T-cell (primary cell): ENCODE measurements around the gene EPHA10. TPM values are rescaled to one million over a fixed set of nuclear protein-coding genes. Genes with fewer than 3 reads are reported as not detected.
A peak's percentile ranks its signal among the peaks of the same experiment; 100 is the strongest.

Experiments
- ATAC-seq, 4 experiments: fragments of 200-7000 bp in 3 of 4; fragments of 150-1000 bp in 1 of 4; cut with Tn5 transposase; replicated peaks in 1 of 4; 1 replicate in 3 of 4; 2 replicates in 1 of 4; pipeline ENCODE4 v1.10.0; 2021; ENCODE audit warnings: moderate library complexity in 3 of 4, mild to moderate bottlenecking in 2 of 4, moderate number of reproducible peaks in 1 of 4
- CTCF ChIA-PET, 2 donors: fragments of 300-600 bp; sonication (Branson Sonifier 250); formaldehyde crosslinking; loops; one replicate each; lab custom pipeline; 2022; ENCODE audit warnings: antibody characterized with exemption in 2 of 2; lab: Charles Lee
- POLR2A ChIA-PET, 2 donors: fragments of 300-600 bp; sonication (Branson Sonifier 250); formaldehyde crosslinking; loops; one replicate each; lab custom pipeline; 2022; ENCODE audit warnings: antibody characterized with exemption in 2 of 2; lab: Charles Lee
- DNase-seq, 35 experiments: peaks; one replicate each; pipeline versions ENCODE4 v3.0.0 to v3.0.0-alpha.2; 2013 to 2023
- H3K27ac ChIP-seq: one replicate; pipeline ENCODE4 v1.5.1; 2013; ENCODE audit warnings: low read length
- H3K27me3 ChIP-seq, 2 experiments: replicated peaks in 1 of 2; 1 replicate in 1 of 2; 2 replicates in 1 of 2; pipeline versions ENCODE4 v1.6.1 to v1.7.0; 2013; ENCODE audit warnings: low read length in 1 of 2, mixed read lengths in 1 of 2; ENCODE audit not compliant: control insufficient read depth in 2 of 2, insufficient read depth in 2 of 2; ENCODE audit errors: extremely low read depth in 1 of 2
- H3K36me3 ChIP-seq, 2 donors: 1 replicate in 1 of 2; 2 replicates in 1 of 2; pipeline versions ENCODE4 v1.6.1 to v1.7.0; 2013; ENCODE audit warnings: low read length in 1 of 2; ENCODE audit not compliant: control insufficient read depth in 2 of 2, insufficient read depth in 1 of 2; ENCODE audit errors: extremely low read depth in 1 of 2
- H3K4me1 ChIP-seq, 2 experiments: 1 replicate in 1 of 2; 2 replicates in 1 of 2; pipeline versions ENCODE4 v1.6.1 to v1.7.0; 2013; ENCODE audit warnings: low read length in 2 of 2, mixed read lengths in 1 of 2; ENCODE audit not compliant: insufficient read depth in 2 of 2, control insufficient read depth in 1 of 2; ENCODE audit errors: extremely low read depth in 1 of 2
- H3K4me3 ChIP-seq, 2 donors: 1 replicate in 1 of 2; 2 replicates in 1 of 2; pipeline versions ENCODE4 v1.5.1 to v1.7.0; 2013; ENCODE audit warnings: mild to moderate bottlenecking in 2 of 2, low read length in 1 of 2, moderate library complexity in 1 of 2; ENCODE audit not compliant: control insufficient read depth in 1 of 2; ENCODE audit errors: extremely low read depth in 1 of 2
- H3K9me3 ChIP-seq: 2 replicates; pipeline ENCODE4 v1.7.0; 2013
- H3K27ac Mint-ChIP-seq, 2 donors: one replicate each; pipeline ENCODE4 v1.8.0; 2020 to 2021; ENCODE audit warnings: mild to moderate bottlenecking in 2 of 2, mixed read lengths in 2 of 2
- H3K27me3 Mint-ChIP-seq, 2 donors: one replicate each; pipeline ENCODE4 v1.8.0; 2021 to 2022; ENCODE audit warnings: mixed read lengths in 2 of 2
- H3K36me3 Mint-ChIP-seq: one replicate; pipeline ENCODE4 v1.8.0; 2021; ENCODE audit warnings: mixed read lengths
- H3K4me1 Mint-ChIP-seq, 3 donors: one replicate each; pipeline ENCODE4 v1.8.0; 2020 to 2022; ENCODE audit warnings: mixed read lengths in 3 of 3, mild to moderate bottlenecking in 1 of 3
- H3K4me3 Mint-ChIP-seq, 3 donors: one replicate each; pipeline ENCODE4 v1.8.0; 2020 to 2022; ENCODE audit warnings: mild to moderate bottlenecking in 3 of 3, mixed read lengths in 3 of 3, moderate library complexity in 3 of 3
- H3K9me3 Mint-ChIP-seq, 3 donors: one replicate each; pipeline ENCODE4 v1.8.0; 2020 to 2022; ENCODE audit warnings: mixed read lengths in 3 of 3
- WGBS: methylation state at CpG from one replicate; pipeline ENCODE4 v1.1.5; 2013; ENCODE audit warnings: missing lambda C conversion rate; ENCODE audit not compliant: insufficient coverage; 5-methylcytosine and 5-hydroxymethylcytosine counted together
- total RNA-seq, 35 experiments: library from RNA in 6 of 35; stranded (reverse) in 6 of 35; fragments of 120-200 nt in 1 of 35; gene quantifications; one replicate each; pipeline versions ENCODE4 v1.2.1 to v1.2.4 and lab custom pipeline; 2013 to 2026

Gene EPHA10
- total RNA-seq, 5 donors from 2014 or later (not counting 1 experiment from before 2014, with no cell fraction given), result 0.35 to 1.4 (median 0.72) TPM; not detected in 2

GRCh38 chr1:37677143-37677439 lies 87.8 kb downstream of the EPHA10 start:
- WGBS, result no CpG with 5 or more reads among the region's 4 CpGs
- CTCF ChIA-PET, result no interaction called here

GRCh38 chr1:37676281-37677142 lies 88.4 kb downstream of the EPHA10 start:
- Mint-ChIP-seq H3K9me3 (no peaks in the 10 kb centered on the region), H3K27me3 (peaks cover 0 to 2% of the 10 kb centered on the region in 2 donors), H3K27ac (no peak overlapping the region), H3K4me1 (peaks cover 25 to 31% (median 29%) of the 10 kb centered on the region in 3 donors), H3K4me3 (no peak overlapping the region), H3K36me3 (peaks cover 5% of the 10 kb centered on the region)
- DNase-seq (no peak), ATAC-seq (no peak)
- WGBS, result 79% methylated on average over 9 of the region's 14 CpGs
- ChIA-PET POLR2A (no interaction called here), CTCF (interaction anchor here in 1 of 2 donors (0.6 kb wide), 1 partner anchor 76 kb away, joined by 5 read pairs; no protein-coding TSS in a partner anchor)
- H3K4me3 ChIP-seq, result no peak overlapping the region
- no peak overlapping the region for H3K27ac ChIP-seq
- peaks cover 0 to 11% of the 10 kb centered on the region in 2 experiments for H3K27me3 ChIP-seq
- H3K9me3 ChIP-seq, result no peaks in the 10 kb centered on the region
- no peaks in the 10 kb centered on the region for H3K36me3 ChIP-seq
- H3K4me1 ChIP-seq, result peaks cover 15 to 24% of the 10 kb centered on the region in 2 experiments

More at GRCh38 chr1:37677143-37677439, 87.8 kb downstream of the EPHA10 start:
- no peaks in the 10 kb centered on the region for H3K27me3 Mint-ChIP-seq
- DNase-seq (no peak), ATAC-seq (no peak)
- no peaks in the 10 kb centered on the region for H3K9me3 ChIP-seq
- H3K9me3 Mint-ChIP-seq, result no peaks in the 10 kb centered on the region
- no peak overlapping the region for H3K4me3 Mint-ChIP-seq
- no peak overlapping the region for H3K27ac ChIP-seq
- H3K36me3 ChIP-seq, result peaks cover 0 to under 1% of the 10 kb centered on the region in 2 donors
- POLR2A ChIA-PET, result no interaction called here
- H3K27me3 ChIP-seq, result peaks cover 0 to 6% of the 10 kb centered on the region in 2 experiments
- peaks cover 5% of the 10 kb centered on the region for H3K36me3 Mint-ChIP-seq
- no peak overlapping the region for H3K27ac Mint-ChIP-seq
- peaks cover 26 to 30% (median 29%) of the 10 kb centered on the region in 3 donors for H3K4me1 Mint-ChIP-seq
- peaks cover 15 to 25% of the 10 kb centered on the region in 2 experiments for H3K4me1 ChIP-seq
- H3K4me3 ChIP-seq, result no peak overlapping the region

GRCh38 chr1:37673920-37674319 lies 91.0 kb downstream of the EPHA10 start:
- peaks cover 0 to 3% of the 10 kb centered on the region in 2 donors for H3K27me3 Mint-ChIP-seq
- DNase-seq, result peak; percentile 25 to 85 (median 65)
- CTCF ChIA-PET, result interaction anchor here in 1 of 2 donors (0.7 to 1.3 kb wide), 2 partner anchors 8 to 120 kb away, joined by 3 read pairs; partner anchors contain the start of gene SNIP1
- ATAC-seq, result peak; percentile 87 to 98 (median 96)
- WGBS, result 0% methylated on average over 6 of the region's 10 CpGs
- H3K36me3 ChIP-seq, result no peaks in the 10 kb centered on the region
- H3K27ac Mint-ChIP-seq, result peak overlapping the region in 1 of 2 donors; percentile 43
- H3K27me3 ChIP-seq, result peaks cover 0 to 22% of the 10 kb centered on the region in 2 experiments
- peaks cover 25 to 31% (median 29%) of the 10 kb centered on the region in 3 donors for H3K4me1 Mint-ChIP-seq
- H3K4me3 ChIP-seq, result peak overlapping the region; percentile 3 to 30
- no peaks in the 10 kb centered on the region for H3K36me3 Mint-ChIP-seq
- no peak overlapping the region for H3K27ac ChIP-seq
- H3K9me3 Mint-ChIP-seq, result no peaks in the 10 kb centered on the region
- peak overlapping the region; percentile 17 to 63 (median 21) for H3K4me3 Mint-ChIP-seq
- peaks cover 15 to 24% of the 10 kb centered on the region in 2 experiments for H3K4me1 ChIP-seq
- POLR2A ChIA-PET, result no interaction called here
- H3K9me3 ChIP-seq, result no peaks in the 10 kb centered on the region

GRCh38 chr1:37672136-37672870 lies 92.6 kb downstream of the EPHA10 start:
- no peaks in the 10 kb centered on the region for H3K9me3 ChIP-seq
- no peak overlapping the region for H3K4me3 ChIP-seq
- ChIA-PET POLR2A (no interaction called here), CTCF (interaction anchor here in 1 of 2 donors (0.7 kb wide), 1 partner anchor 394 kb away, joined by 5 read pairs; no protein-coding TSS in a partner anchor)
- Mint-ChIP-seq H3K27me3 (peaks cover 0 to 6% of the 10 kb centered on the region in 2 donors), H3K9me3 (no peaks in the 10 kb centered on the region), H3K4me3 (no peak overlapping the region), H3K27ac (no peak overlapping the region), H3K36me3 (no peaks in the 10 kb centered on the region), H3K4me1 (peaks cover 25 to 31% (median 29%) of the 10 kb centered on the region in 3 donors)
- WGBS, result 86% methylated on average over 8 of the region's 9 CpGs
- H3K27ac ChIP-seq, result no peak overlapping the region
- peaks cover 0 to 33% of the 10 kb centered on the region in 2 experiments for H3K27me3 ChIP-seq
- ATAC-seq (no peak), DNase-seq (no peak)
- H3K4me1 ChIP-seq, result peaks cover 15 to 24% of the 10 kb centered on the region in 2 experiments
- no peaks in the 10 kb centered on the region for H3K36me3 ChIP-seq

GRCh38 chr1:37671261-37671660 lies 93.7 kb downstream of the EPHA10 start:
- Histone ChIP-seq H3K27me3 (peaks cover 0 to 41% of the 10 kb centered on the region in 2 experiments), H3K9me3 (no peaks in the 10 kb centered on the region), H3K36me3 (no peaks in the 10 kb centered on the region), H3K27ac (no peak overlapping the region), H3K4me3 (no peak overlapping the region), H3K4me1 (peaks cover 15 to 24% of the 10 kb centered on the region in 2 experiments)
- CTCF ChIA-PET, result no interaction called here
- Mint-ChIP-seq H3K4me3 (no peak overlapping the region), H3K4me1 (peaks cover 25 to 31% (median 29%) of the 10 kb centered on the region in 3 donors), H3K9me3 (no peaks in the 10 kb centered on the region), H3K27ac (no peak overlapping the region), H3K27me3 (peaks cover 0 to 6% of the 10 kb centered on the region in 2 donors), H3K36me3 (no peaks in the 10 kb centered on the region)
- no peak for DNase-seq
- POLR2A ChIA-PET, result no interaction called here
- WGBS, result 93% methylated on average over 5 of the region's 6 CpGs
- no peak for ATAC-seq

GRCh38 chr1:37670133-37670532 lies 94.8 kb downstream of the EPHA10 start:
- ATAC-seq (no peak), DNase-seq (no peak)
- Mint-ChIP-seq H3K9me3 (no peaks in the 10 kb centered on the region), H3K36me3 (no peaks in the 10 kb centered on the region), H3K4me3 (no peak overlapping the region), H3K27me3 (peaks cover 4 to 6% of the 10 kb centered on the region in 2 donors), H3K27ac (no peak overlapping the region), H3K4me1 (peaks cover 23 to 27% (median 24%) of the 10 kb centered on the region in 3 donors)
- Histone ChIP-seq H3K27ac (no peak overlapping the region), H3K36me3 (no peaks in the 10 kb centered on the region), H3K27me3 (peaks cover 0 to 45% of the 10 kb centered on the region in 2 experiments), H3K9me3 (no peaks in the 10 kb centered on the region), H3K4me1 (peaks cover 15 to 24% of the 10 kb centered on the region in 2 experiments), H3K4me3 (no peak overlapping the region)
- 50% methylated on average over 1 of the region's 2 CpGs for WGBS
- CTCF ChIA-PET, result no interaction called here
- POLR2A ChIA-PET, result interaction anchor here in 1 of 2 donors (0.6 kb wide), 1 partner anchor 16 kb away, joined by 8 read pairs; no protein-coding TSS in a partner anchor
